ENCODE results near the gene PIGC.

Gene PIGC

DNA sequence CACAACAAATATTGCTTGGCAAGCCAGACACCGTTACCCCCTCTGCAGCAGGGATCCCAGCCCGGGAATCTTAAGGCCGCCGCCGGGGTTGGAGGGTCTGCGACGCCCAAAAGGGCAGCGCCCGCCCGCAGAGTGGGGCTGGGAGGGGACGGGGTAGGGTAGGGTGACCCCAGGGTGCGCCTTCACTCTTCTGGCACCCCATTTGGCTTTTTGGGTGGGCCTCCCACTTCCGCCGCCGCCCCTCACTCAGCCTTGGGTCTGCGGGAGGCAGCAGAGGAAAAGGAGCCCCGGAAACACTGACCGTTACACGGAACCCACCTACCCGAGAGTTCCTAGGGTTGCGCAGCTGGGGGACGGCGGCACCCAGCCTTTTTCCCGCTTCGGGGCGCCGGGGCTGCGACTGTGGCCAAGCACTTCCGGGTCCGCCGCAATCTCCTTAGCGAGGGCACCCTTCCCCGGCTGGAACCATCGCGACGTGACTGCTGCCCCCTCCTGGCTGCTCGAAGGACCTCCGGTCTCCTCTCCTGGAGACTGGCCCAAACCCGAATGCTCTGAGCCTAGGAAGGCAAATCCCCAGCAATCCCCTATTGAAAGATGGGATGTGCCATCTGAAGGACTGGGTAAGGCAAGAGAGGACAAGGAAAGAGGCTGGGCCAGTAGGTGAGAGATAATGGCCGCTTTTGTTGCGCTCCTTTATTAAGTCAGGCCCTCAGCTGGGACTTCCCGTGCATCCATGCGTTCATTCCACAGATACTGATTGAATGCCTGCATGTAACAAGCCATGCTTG, at the start of gene PIGC:
Gene PIGC, minus strand, starts transcription at position 404 of the 788 bp plus-strand sequence. CDS start 1,447 bp downstream, outside the sequence.
- Histone ChIP-seq H3K4me3 (ENCODE audit: low read depth in 1 of 2, low read length in 2 of 2) (peak within 1 kb of the TSS; percentile 75 to 96), H3K36me3 (ENCODE audit: insufficient read depth, low read length) (peaks cover 5% of the 10 kb centered on the region), H3K9me3 (ENCODE audit: low read length) (no peaks in the 10 kb centered on the region), H3K9ac (ENCODE audit: low read length) (peak within 1 kb of the TSS; percentile 55), H3K27ac (ENCODE audit: low read depth, low read length) (peak within 1 kb of the TSS; percentile 53), H3K27me3 (ENCODE audit: control insufficient read depth in 1 of 2, insufficient read depth in 2 of 2, low read length in 2 of 2) (no peaks in the 10 kb centered on the region), H3K4me1 (ENCODE audit: insufficient read depth, low read length) (peaks cover 15% of the 10 kb centered on the region)

DNA sequence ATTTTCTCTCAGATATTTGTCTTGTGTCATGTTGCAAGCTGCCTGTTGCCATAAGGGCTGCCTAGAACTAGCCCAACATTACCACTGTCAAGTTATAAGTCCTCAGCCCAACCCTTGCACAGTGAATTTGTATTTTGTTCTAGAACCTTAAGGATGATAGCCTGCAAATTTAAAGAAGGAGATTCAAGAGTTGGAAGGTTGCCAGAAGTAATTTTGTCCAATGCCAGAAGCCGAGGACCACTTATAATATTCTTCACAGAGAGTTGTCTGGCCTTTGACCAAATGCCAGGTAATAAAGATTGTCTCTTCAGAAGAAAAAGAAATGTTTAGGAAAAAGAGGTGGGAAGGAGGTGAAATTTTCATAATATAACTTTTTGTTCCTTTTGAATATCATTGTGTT, 48.6 kb upstream of the PIGC start:
- Histone ChIP-seq H3K9ac (ENCODE audit: low read length) (no peak overlapping the region), H3K27me3 (ENCODE audit: control insufficient read depth in 1 of 2, insufficient read depth in 2 of 2, low read length in 2 of 2) (no peaks in the 10 kb centered on the region), H3K27ac (ENCODE audit: low read depth, low read length) (no peak overlapping the region), H3K4me1 (ENCODE audit: insufficient read depth, low read length) (peaks cover 9% of the 10 kb centered on the region), H3K9me3 (ENCODE audit: low read length) (no peaks in the 10 kb centered on the region), H3K36me3 (ENCODE audit: insufficient read depth, low read length) (no peaks in the 10 kb centered on the region), H3K4me3 (ENCODE audit: low read depth in 1 of 2, low read length in 2 of 2) (no peak overlapping the region)

DNA sequence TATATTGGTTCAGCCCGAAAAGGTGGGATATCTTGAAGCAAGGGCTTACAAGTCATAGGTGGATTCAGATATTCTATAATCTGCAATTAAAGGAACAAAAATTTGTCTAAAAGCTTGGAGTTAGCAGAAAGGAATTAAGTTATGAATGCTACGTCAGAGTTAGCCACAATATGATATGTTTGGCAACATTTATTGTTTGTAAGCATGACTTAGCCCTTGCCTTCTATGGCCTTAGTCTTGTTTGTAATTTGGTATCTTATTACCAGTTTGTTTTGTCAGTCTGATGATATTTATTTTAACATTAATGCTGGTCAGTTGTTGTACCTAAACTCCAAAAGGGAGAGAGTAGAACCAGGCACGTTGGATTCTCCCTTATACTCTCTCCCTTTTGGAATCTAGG, 46.0 kb upstream of the PIGC start:
- Histone ChIP-seq H3K4me1 (ENCODE audit: insufficient read depth, low read length) (no peaks in the 10 kb centered on the region), H3K9ac (ENCODE audit: low read length) (no peak overlapping the region), H3K27ac (ENCODE audit: low read depth, low read length) (no peak overlapping the region), H3K36me3 (ENCODE audit: insufficient read depth, low read length) (no peaks in the 10 kb centered on the region), H3K27me3 (ENCODE audit: control insufficient read depth in 1 of 2, insufficient read depth in 2 of 2, low read length in 2 of 2) (no peaks in the 10 kb centered on the region), H3K9me3 (ENCODE audit: low read length) (no peaks in the 10 kb centered on the region), H3K4me3 (ENCODE audit: low read depth in 1 of 2, low read length in 2 of 2) (no peak overlapping the region)

DNA sequence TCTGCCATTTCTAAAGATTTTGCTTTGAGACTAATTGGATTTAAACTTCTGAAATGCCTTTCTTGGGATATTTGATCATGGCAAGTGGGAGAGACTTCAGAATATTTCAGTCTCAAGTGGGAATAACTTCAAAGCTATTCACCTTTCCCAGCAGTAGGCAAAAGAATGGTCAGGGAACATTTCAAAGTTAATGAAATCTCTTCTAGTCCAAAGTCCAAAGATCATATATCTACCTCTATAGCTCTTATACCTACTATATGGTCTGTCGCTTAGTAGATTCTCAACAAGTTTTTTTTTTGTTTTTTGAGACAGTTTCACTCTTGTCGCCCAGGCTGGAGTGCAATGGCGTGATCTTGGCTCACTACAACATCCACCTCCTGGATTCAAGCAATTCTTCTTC, 44.5 kb upstream of the PIGC start:
- H3K9ac ChIP-seq (ENCODE audit: low read length), result no peak overlapping the region
- H3K4me1 ChIP-seq (ENCODE audit: insufficient read depth, low read length), result no peaks in the 10 kb centered on the region
- H3K4me3 ChIP-seq (ENCODE audit: low read depth in 1 of 2, low read length in 2 of 2), result no peak overlapping the region
- no peaks in the 10 kb centered on the region for H3K36me3 ChIP-seq (ENCODE audit: insufficient read depth, low read length)
- no peak overlapping the region for H3K27ac ChIP-seq (ENCODE audit: low read depth, low read length)
- H3K27me3 ChIP-seq (ENCODE audit: control insufficient read depth in 1 of 2, insufficient read depth in 2 of 2, low read length in 2 of 2), result no peaks in the 10 kb centered on the region
- H3K9me3 ChIP-seq (ENCODE audit: low read length), result no peaks in the 10 kb centered on the region

DNA sequence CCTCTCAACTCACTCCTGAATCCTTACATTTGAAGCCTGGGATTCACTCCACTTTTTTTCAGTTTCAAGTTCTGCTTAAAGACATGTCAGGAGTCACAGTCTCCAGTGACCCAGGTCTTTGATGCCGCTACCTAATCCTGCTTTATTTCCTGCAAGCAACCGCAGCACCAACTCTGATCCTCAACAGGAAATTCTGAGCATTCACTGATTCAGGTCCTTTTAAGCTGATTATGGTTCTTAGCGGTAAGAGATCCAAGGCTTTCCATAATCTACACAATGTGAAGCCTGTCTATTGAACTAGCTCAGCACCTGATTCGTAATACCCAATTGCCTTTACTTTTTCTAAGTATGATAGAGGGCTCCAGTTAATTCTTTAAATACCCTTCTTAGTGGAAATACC, 43.7 kb upstream of the PIGC start:
- Histone ChIP-seq H3K27me3 (ENCODE audit: control insufficient read depth in 1 of 2, insufficient read depth in 2 of 2, low read length in 2 of 2) (no peaks in the 10 kb centered on the region), H3K4me3 (ENCODE audit: low read depth in 1 of 2, low read length in 2 of 2) (no peak overlapping the region), H3K9me3 (ENCODE audit: low read length) (no peaks in the 10 kb centered on the region), H3K27ac (ENCODE audit: low read depth, low read length) (no peak overlapping the region), H3K4me1 (ENCODE audit: insufficient read depth, low read length) (no peaks in the 10 kb centered on the region), H3K9ac (ENCODE audit: low read length) (no peak overlapping the region), H3K36me3 (ENCODE audit: insufficient read depth, low read length) (no peaks in the 10 kb centered on the region)

DNA sequence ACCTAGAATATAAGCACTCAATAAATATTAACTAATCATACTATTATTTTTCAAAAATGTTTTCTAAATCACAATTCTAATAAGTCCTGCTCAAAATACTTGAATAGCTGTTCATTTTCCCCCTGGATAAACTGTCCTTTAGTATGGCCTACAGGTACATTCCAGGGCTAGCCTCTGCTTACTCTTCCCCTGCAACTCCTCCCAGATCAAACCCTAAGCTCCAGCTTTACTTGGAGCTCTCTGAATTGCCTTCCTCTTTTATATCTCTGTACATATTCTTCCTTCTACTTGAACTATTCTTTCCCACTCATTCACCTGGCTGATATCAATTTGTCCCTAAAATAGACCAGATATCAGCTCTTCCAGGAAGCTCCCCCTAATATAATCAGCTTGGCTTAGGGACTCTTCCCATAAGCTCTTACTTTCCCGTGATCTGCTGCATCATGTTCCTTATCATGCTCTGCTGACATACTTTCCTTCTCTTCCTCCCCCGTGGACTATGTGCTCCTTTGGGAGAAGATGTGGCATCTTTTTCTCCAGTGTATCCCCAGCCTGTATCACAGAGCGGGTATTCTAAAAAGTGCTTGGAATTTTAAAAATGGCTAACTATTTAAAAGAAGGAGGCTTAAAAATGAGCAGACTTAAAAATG, 43.1 kb upstream of the PIGC start:
- Histone ChIP-seq H3K27me3 (ENCODE audit: control insufficient read depth in 1 of 2, insufficient read depth in 2 of 2, low read length in 2 of 2) (no peaks in the 10 kb centered on the region), H3K4me1 (ENCODE audit: insufficient read depth, low read length) (no peaks in the 10 kb centered on the region), H3K4me3 (ENCODE audit: low read depth in 1 of 2, low read length in 2 of 2) (no peak overlapping the region), H3K9me3 (ENCODE audit: low read length) (no peaks in the 10 kb centered on the region), H3K27ac (ENCODE audit: low read depth, low read length) (no peak overlapping the region), H3K9ac (ENCODE audit: low read length) (no peak overlapping the region), H3K36me3 (ENCODE audit: insufficient read depth, low read length) (no peaks in the 10 kb centered on the region)

DNA sequence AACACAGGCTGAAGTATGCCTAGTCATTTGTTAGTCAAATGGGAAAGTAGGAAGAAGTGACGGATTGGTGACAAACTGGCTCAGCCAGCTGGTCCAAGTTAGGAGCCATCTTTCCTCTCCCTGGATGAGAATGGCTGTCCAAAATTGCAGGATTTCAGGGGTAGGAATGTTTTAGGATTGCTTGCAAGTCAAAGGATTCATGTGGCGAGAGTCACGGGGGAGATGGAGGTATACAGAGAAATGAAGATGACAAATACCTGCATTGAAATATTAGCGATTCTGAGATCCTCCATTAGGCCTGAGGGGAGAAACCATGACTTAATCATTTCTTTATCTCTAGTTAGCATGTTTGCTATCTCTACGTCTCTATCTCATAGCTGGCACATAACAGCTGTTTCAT, 41.8 kb upstream of the PIGC start:
- H3K4me1 ChIP-seq (ENCODE audit: insufficient read depth, low read length), result no peaks in the 10 kb centered on the region
- H3K27ac ChIP-seq (ENCODE audit: low read depth, low read length), result no peak overlapping the region
- no peak overlapping the region for H3K4me3 ChIP-seq (ENCODE audit: low read depth in 1 of 2, low read length in 2 of 2)
- H3K9ac ChIP-seq (ENCODE audit: low read length), result no peak overlapping the region
- no peaks in the 10 kb centered on the region for H3K9me3 ChIP-seq (ENCODE audit: low read length)
- no peaks in the 10 kb centered on the region for H3K27me3 ChIP-seq (ENCODE audit: control insufficient read depth in 1 of 2, insufficient read depth in 2 of 2, low read length in 2 of 2)
- H3K36me3 ChIP-seq (ENCODE audit: insufficient read depth, low read length), result no peaks in the 10 kb centered on the region

DNA sequence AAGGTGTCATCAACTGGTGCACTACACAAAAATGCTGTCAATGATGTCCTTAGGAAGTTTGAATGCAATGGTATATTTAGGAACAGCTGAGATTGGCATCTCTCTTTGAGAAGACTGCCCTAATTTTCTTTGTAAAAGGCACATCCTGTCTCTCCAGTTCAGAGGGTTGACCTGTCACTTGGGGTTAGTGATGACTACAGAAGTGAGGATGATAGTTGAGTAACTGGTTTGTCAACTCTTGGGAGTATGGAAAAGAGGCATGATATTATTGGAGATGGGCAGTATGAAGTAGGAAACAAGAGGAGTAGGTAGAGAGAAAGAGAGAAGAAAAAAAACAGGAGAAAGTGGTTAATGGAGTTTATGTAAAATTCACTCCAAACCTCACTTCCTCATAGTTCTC, 40.4 kb upstream of the PIGC start:
- Histone ChIP-seq H3K9me3 (ENCODE audit: low read length) (no peaks in the 10 kb centered on the region), H3K27me3 (ENCODE audit: control insufficient read depth in 1 of 2, insufficient read depth in 2 of 2, low read length in 2 of 2) (no peaks in the 10 kb centered on the region), H3K36me3 (ENCODE audit: insufficient read depth, low read length) (no peaks in the 10 kb centered on the region), H3K9ac (ENCODE audit: low read length) (no peak overlapping the region), H3K27ac (ENCODE audit: low read depth, low read length) (no peak overlapping the region), H3K4me1 (ENCODE audit: insufficient read depth, low read length) (no peaks in the 10 kb centered on the region), H3K4me3 (ENCODE audit: low read depth in 1 of 2, low read length in 2 of 2) (no peak overlapping the region)

DNA sequence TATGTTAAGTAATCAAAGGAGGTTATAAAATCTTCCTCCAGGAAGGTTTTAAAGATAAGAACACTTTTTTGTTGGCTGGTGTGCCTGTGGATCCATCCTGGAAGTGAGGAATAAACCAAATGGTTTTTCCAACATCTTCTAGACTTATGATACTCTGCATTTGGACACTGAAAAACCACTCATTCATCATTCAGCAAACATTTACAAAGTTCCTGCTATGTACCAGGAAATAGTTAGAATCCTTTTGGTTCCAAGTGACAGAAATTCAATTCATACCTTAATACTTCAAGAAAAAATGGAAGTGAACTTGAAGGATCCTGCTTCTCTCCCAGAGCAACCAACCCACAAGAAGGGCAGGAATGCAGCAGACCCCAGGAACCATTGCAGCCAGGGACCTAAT, 39.6 kb upstream of the PIGC start:
- H3K36me3 ChIP-seq (ENCODE audit: insufficient read depth, low read length), result no peaks in the 10 kb centered on the region

DNA sequence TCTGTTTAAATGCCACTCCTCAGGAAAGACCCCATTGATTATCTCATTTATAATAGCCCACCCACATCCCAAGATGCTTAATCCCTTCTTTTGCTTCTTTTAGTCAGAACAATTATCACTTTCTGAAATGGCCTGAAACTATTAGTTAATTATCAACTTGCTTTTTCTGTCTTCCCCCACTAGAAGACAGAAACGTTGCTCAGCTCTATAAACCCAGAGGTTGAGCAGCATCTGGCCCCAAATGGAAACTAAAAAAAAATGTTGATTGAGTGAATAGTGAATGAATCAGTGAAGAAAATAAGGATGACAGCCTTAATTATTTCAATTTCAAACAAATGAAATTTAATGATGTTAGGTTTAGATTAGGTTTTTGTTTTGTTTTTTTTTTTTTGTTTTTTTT, 38.2 kb upstream of the PIGC start:
- Histone ChIP-seq H3K27me3 (ENCODE audit: control insufficient read depth in 1 of 2, insufficient read depth in 2 of 2, low read length in 2 of 2) (no peaks in the 10 kb centered on the region), H3K4me1 (ENCODE audit: insufficient read depth, low read length) (no peaks in the 10 kb centered on the region)

More for the DNA sequence above, 39.6 kb upstream of the PIGC start:
- H3K9ac ChIP-seq (ENCODE audit: low read length), result no peak overlapping the region
- no peak overlapping the region for H3K4me3 ChIP-seq (ENCODE audit: low read depth in 1 of 2, low read length in 2 of 2)
- H3K9me3 ChIP-seq (ENCODE audit: low read length), result no peaks in the 10 kb centered on the region
- no peaks in the 10 kb centered on the region for H3K27me3 ChIP-seq (ENCODE audit: control insufficient read depth in 1 of 2, insufficient read depth in 2 of 2, low read length in 2 of 2)
- no peak overlapping the region for H3K27ac ChIP-seq (ENCODE audit: low read depth, low read length)
- no peaks in the 10 kb centered on the region for H3K4me1 ChIP-seq (ENCODE audit: insufficient read depth, low read length)

DNA sequence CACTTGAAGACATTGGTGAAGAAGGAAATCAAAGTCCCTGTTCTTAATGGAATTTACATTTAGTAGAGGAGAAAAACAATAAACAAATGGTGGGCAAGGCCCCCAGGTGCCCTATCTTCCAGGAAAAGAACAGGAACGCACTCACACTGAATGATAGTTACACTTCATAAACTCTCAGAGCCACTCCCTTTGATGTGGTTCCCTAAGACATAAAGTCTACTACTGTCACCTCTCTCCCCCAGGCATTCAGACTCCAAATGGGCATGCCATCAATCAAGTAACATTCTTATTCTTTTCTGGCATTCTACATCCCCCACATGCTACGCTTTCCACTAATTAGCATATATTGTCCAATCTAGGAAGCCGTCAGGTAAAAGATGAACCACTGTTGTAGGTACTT, 36.6 kb upstream of the PIGC start:
- Histone ChIP-seq H3K9ac (ENCODE audit: low read length) (no peak overlapping the region), H3K27ac (ENCODE audit: low read depth, low read length) (no peak overlapping the region), H3K9me3 (ENCODE audit: low read length) (no peaks in the 10 kb centered on the region), H3K4me1 (ENCODE audit: insufficient read depth, low read length) (no peaks in the 10 kb centered on the region), H3K4me3 (ENCODE audit: low read depth in 1 of 2, low read length in 2 of 2) (no peak overlapping the region), H3K27me3 (ENCODE audit: control insufficient read depth in 1 of 2, insufficient read depth in 2 of 2, low read length in 2 of 2) (no peaks in the 10 kb centered on the region), H3K36me3 (ENCODE audit: insufficient read depth, low read length) (no peaks in the 10 kb centered on the region)

More for the DNA sequence above, 38.2 kb upstream of the PIGC start:
- H3K36me3 ChIP-seq (ENCODE audit: insufficient read depth, low read length), result no peaks in the 10 kb centered on the region
- no peak overlapping the region for H3K27ac ChIP-seq (ENCODE audit: low read depth, low read length)
- no peak overlapping the region for H3K4me3 ChIP-seq (ENCODE audit: low read depth in 1 of 2, low read length in 2 of 2)
- no peaks in the 10 kb centered on the region for H3K9me3 ChIP-seq (ENCODE audit: low read length)
- no peak overlapping the region for H3K9ac ChIP-seq (ENCODE audit: low read length)

DNA sequence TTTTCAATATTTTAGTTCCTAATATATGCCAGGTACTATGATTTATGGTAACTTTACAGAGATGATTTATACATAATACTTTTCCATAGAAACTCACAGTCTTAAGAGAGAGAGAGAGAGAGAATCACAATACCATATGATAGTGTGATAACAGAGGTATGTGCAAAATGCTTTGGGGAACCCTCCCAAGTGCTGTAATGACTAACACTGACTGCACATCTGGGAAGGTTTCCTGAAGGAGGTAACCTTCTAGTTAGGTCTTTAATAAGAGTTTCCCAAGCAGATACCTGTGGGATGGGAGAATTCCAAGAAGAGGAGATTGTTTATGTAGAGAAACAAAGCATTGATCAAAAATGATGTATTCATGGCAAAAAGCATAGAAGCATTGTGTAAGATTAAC, 34.6 kb upstream of the PIGC start:
- no peaks in the 10 kb centered on the region for H3K9me3 ChIP-seq (ENCODE audit: low read length)
- H3K27me3 ChIP-seq (ENCODE audit: control insufficient read depth in 1 of 2, insufficient read depth in 2 of 2, low read length in 2 of 2), result no peaks in the 10 kb centered on the region
- no peak overlapping the region for H3K4me3 ChIP-seq (ENCODE audit: low read depth in 1 of 2, low read length in 2 of 2)
- H3K27ac ChIP-seq (ENCODE audit: low read depth, low read length), result no peak overlapping the region
- no peaks in the 10 kb centered on the region for H3K36me3 ChIP-seq (ENCODE audit: insufficient read depth, low read length)
- no peaks in the 10 kb centered on the region for H3K4me1 ChIP-seq (ENCODE audit: insufficient read depth, low read length)
- H3K9ac ChIP-seq (ENCODE audit: low read length), result no peak overlapping the region

All from muscle layer of colon (tissue), 2 donors.